GM12874 (cell line): Measurements from ENCODE around the gene KLRG1.
A peak's percentile ranks its signal among the peaks of the same experiment; 100 is the strongest.

Experiments
- TF ChIP-seq, protein P1 (sequence below): IDR thresholded peaks from 2 replicates; pipeline ENCODE4 v1.5.1; 2011; ENCODE audit warnings: low read depth, mild to moderate bottlenecking, control low read depth, low read length, moderate library complexity; ENCODE audit not compliant: insufficient read depth

The KLRG1 gene

DNA sequence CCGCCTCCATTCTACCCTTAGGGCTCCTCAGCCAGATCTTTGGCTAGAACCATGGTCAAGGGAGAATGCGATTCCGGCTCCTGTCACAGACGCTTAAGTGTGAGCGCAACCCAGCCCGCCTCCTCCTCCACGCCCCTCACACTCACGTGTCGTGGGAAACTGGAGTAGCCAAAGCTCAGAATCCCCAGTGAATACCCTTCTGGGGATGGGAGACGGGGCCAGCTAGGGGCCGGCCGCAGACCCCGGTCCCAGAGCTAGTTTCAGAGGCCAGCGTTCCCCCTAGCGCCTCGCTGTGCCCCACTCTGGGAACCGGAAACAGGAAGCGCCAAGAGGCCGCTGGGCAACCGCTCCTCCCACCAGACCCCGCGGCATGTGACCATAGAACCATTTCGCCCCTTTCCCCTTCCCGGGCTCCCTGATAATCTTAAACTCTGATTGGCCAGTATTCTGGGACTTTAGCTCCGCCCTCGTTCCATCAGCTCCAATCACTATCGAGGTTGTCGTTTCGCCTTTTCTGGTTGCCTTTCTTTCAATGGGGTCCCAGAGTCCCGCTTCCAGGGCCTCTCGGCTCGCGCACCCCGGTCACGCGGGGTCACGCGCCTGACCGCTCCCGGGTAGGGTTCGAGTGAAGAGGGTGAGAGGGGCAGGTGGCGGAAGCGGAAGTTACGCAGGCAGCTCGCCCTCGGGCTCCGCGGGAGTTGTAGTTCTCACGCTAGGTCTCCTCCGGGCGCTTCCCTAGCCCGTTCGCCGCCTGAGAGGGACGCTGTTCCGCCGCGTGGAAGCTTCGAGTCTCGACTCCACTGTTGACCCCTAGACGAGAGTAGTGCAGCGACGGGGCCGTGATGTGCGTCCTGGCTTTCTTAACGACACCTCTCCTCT, 39.8 kb upstream of the KLRG1 start, which contains the start of gene M6PR:
M6PR (minus strand) TSS at position 304 of the 879 bp plus-strand sequence. CDS start 3,241 bp downstream, outside the sequence.
- TF ChIP-seq, protein P1, sequence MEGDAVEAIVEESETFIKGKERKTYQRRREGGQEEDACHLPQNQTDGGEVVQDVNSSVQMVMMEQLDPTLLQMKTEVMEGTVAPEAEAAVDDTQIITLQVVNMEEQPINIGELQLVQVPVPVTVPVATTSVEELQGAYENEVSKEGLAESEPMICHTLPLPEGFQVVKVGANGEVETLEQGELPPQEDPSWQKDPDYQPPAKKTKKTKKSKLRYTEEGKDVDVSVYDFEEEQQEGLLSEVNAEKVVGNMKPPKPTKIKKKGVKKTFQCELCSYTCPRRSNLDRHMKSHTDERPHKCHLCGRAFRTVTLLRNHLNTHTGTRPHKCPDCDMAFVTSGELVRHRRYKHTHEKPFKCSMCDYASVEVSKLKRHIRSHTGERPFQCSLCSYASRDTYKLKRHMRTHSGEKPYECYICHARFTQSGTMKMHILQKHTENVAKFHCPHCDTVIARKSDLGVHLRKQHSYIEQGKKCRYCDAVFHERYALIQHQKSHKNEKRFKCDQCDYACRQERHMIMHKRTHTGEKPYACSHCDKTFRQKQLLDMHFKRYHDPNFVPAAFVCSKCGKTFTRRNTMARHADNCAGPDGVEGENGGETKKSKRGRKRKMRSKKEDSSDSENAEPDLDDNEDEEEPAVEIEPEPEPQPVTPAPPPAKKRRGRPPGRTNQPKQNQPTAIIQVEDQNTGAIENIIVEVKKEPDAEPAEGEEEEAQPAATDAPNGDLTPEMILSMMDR = peak; percentile 79

DNA sequence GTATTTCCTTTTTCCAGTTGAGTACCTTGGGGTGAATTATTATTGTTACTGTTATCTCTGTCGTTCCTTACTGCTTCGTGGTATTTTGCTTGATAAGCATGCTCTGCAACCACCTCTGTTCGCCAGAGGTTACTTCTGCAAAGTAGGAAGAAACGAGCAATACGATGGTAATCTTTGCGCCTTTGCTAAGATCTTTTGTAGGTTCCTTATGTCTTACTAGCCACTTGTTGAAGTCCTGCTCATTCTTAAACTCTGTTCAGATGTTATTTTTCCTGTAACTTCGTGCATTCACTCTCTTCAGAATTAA, 39.2 kb upstream of the KLRG1 start:
- TF ChIP-seq, protein P1 = no peak

DNA sequence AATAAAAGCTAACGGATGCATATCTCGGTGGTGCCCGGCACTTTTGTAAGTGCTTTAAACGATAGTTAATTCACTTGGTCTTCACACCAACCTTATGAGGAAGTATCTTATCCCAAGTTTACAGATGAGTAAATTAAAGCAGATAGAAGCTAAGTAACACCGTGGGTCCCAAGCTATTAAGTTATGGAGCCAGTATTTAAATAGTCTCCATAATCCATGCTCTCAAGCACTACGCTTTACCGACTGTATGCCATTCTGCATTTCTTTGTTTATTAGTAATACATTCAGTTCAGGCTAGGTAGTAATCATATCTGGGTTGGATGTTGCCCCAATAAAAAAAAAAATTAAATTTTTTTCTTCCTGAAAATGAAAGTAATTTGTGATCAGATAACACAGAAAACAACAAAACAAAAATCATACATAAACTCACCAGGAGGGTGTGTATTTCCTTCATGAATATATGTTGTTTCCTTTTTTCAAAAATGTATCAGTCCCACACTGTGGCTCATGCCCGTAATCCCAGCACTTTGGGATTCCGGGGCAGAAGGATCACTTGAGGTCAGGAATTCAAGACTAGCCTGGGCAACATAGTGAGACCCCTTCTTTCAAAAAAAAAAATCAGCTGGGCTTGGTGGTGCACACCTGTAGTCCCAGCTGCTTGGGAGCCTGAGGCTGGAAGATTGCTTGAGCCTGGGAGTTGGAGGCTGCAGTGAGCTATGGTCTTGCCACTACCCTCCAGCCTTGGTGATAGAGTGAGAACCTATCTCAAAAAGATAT, 38.5 kb upstream of the KLRG1 start:
- TF ChIP-seq, protein P1 = no peak

DNA sequence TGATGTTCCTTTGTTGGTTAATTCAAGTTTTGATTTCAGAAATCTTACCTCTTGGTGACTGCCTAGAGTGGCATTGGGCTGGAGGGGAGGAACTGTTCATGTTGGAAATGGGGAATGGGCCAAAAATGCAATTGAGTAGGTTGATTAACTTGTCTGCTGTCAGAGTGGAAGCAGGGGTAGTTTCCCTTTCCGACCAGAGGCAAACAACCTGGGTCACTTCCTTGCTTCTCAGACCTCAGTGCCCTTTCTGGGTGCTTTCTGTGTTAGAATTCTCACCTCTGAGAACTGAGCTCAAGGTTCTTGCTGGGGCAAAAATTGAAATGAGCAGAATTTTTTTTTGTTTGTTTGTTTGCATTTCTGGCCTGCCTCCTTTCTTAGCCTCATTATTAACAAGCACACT, 37.6 kb upstream of the KLRG1 start:
- TF ChIP-seq, protein P1 = no peak

DNA sequence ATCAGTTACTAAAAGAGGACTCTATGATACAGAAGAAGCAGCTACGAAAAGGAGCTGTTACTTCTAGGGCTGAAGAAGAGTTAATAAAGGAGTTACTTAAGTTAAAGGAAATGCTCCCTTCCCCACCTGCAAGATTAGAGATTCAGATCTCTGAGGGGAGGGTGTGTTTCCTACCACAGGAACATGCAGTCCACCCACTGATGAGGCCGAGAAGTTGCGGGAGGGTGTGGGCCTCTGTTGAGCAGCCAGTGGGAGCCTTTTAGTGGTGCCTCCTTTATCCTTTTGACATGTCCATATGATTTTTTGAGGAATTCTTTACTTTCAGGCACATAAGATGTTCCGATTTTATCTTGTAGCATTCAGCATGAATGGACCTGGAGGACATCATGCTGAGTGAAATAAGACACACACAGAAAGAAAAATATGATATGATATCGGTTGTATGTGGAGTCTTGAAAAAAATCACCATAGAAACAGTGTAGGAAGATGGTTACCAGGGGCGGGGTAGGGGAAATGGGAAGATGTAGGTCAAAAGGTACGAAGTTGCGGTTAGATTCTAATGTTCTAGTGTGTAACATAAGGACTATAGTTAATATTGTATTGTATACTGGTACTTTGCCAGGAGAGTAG, 35.5 kb upstream of the KLRG1 start:
- TF ChIP-seq, protein P1 = no peak

DNA sequence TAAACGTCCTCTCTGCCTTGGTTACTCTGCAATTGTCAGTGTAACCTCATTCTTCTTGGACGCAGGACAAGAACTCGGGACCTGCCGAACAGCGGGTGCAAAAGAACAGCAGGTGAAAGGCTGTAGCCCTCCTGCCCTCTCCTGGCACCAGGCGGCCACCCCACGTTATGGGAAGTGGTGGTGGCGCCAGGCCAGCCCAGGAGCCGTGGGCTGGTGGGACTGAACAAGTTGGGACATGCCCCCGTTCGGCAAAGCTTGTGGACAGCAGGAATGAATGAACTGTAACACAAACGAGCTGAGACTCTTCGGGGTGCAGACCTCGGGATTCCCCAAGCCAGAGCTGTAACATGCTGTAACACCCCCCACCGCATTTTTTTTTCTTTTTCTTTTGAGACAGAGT, 33.3 kb upstream of the KLRG1 start:
- TF ChIP-seq, protein P1 = no peak

DNA sequence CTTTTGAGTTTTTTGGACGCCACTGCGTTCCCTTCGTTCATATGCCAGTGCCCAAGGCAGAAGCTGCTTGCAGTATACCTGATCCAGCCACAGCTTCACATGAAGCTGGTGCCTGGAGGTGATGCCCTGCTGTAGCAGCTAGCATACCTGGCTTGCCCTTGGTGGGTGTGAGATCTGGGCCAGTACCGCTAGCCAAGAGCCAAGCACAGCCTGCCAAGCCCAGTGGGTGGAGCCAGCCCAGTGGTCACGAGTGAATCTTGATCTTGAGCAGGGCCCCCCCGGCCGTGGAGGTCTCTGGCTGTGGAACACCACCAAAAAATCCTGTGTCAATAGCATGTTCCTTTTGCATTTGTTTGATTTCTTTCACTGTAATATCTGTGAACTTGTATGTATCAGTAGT, 32.6 kb upstream of the KLRG1 start:
- TF ChIP-seq, protein P1 = no peak
